ENCODE results near the gene LRRC36.

LRRC36 gene

DNA sequence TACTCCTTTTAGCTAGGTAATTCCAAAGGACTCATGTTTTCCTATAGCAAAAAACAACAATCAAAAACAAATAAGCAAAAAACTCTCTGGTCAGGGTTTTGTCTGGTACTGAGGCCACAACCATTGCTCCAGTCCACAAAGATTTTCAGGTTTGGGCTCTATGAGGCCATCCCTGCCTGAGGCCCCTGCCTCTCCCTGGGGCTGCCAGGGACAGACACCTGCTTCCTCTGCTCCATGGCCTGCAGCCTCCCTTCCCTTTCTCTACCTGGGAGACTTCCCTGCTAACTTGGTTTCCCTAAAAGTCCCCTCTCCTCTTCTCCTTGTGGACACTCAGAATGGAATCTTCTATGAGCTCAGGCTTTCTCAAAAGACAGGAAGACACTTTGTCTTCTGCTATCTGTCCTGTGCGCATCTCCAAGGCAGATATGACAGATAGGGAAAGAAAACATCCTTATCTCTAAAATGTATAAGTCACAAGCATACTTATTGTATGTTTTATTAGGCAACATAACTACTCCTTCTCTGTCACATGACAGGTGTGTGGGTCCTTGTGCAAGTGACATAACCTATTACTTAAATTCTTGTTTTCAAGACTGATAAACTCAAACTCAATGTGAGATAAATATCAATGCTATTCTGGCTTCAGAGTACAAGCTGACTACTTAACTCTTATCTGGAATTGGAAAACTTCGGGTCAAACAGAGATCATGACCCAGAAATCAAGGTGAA, 90.9 kb downstream of the LRRC36 start:
- TF ChIP-seq, protein P1, sequence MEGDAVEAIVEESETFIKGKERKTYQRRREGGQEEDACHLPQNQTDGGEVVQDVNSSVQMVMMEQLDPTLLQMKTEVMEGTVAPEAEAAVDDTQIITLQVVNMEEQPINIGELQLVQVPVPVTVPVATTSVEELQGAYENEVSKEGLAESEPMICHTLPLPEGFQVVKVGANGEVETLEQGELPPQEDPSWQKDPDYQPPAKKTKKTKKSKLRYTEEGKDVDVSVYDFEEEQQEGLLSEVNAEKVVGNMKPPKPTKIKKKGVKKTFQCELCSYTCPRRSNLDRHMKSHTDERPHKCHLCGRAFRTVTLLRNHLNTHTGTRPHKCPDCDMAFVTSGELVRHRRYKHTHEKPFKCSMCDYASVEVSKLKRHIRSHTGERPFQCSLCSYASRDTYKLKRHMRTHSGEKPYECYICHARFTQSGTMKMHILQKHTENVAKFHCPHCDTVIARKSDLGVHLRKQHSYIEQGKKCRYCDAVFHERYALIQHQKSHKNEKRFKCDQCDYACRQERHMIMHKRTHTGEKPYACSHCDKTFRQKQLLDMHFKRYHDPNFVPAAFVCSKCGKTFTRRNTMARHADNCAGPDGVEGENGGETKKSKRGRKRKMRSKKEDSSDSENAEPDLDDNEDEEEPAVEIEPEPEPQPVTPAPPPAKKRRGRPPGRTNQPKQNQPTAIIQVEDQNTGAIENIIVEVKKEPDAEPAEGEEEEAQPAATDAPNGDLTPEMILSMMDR (conservative IDR thresholded peaks at IDR 0.05; ENCODE audit: control insufficient read depth, insufficient read depth, low read depth, low read length) = no peak
- DNase-seq (ENCODE audit: low read depth) = no peak
- H3K4me3 ChIP-seq (ENCODE audit: control insufficient read depth, low read depth, low read length) = no peak overlapping the region

GRCh38 chr16:67419502-67419901, 92.9 kb downstream of the LRRC36 start:
- TF ChIP-seq, protein P1 (conservative IDR thresholded peaks at IDR 0.05; ENCODE audit: control insufficient read depth, insufficient read depth, low read depth, low read length) = no peak
- DNase-seq (ENCODE audit: low read depth) = no peak
- H3K4me3 ChIP-seq (ENCODE audit: control insufficient read depth, low read depth, low read length) = no peak overlapping the region

GRCh38 chr16:67419931-67420330, 93.3 kb downstream of the LRRC36 start:
- TF ChIP-seq, protein P1 (conservative IDR thresholded peaks at IDR 0.05; ENCODE audit: control insufficient read depth, insufficient read depth, low read depth, low read length) = no peak
- no peak overlapping the region for H3K4me3 ChIP-seq (ENCODE audit: control insufficient read depth, low read depth, low read length)
- no peak for DNase-seq (ENCODE audit: low read depth)

DNA sequence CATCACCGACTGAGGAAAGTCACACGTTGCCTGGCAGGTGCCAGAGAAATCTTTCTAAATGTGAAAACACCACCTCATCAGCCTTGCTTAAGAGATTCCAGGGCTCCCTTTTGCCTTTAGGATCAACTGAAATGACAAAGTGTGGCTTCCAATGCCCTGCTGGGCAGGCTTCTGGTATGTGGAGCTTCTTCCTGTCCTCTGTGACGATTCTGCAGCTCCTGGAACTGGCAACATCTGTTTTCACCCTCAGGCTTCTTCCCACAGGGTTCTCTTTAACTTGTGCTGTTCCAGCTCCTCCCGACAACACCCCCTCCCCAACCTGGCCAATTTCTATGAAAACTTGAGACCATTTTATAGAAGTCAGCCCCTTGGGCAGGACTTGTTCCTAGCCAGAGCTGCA, 94.4 kb downstream of the LRRC36 start:
- DNase-seq (ENCODE audit: low read depth) = no peak
- TF ChIP-seq, protein P1 (conservative IDR thresholded peaks at IDR 0.05; ENCODE audit: control insufficient read depth, insufficient read depth, low read depth, low read length) = no peak
- H3K4me3 ChIP-seq (ENCODE audit: control insufficient read depth, low read depth, low read length) = no peak overlapping the region

GRCh38 chr16:67423015-67423414, 96.4 kb downstream of the LRRC36 start:
- no peak for DNase-seq (ENCODE audit: low read depth)
- no peak overlapping the region for H3K4me3 ChIP-seq (ENCODE audit: control insufficient read depth, low read depth, low read length)
- TF ChIP-seq, protein P1 (conservative IDR thresholded peaks at IDR 0.05; ENCODE audit: control insufficient read depth, insufficient read depth, low read depth, low read length) = no peak

- no peak overlapping the region for H3K4me3 ChIP-seq (ENCODE audit: control insufficient read depth, low read depth, low read length)
- TF ChIP-seq, protein P1 (conservative IDR thresholded peaks at IDR 0.05; ENCODE audit: control insufficient read depth, insufficient read depth, low read depth, low read length) = no peak
- no peak for DNase-seq (ENCODE audit: low read depth)
These were observed 97.1 kb downstream of the LRRC36 start for GRCh38 chr16:67423611-67424260.
